Right lobe of liver (tissue), 6 donors: ENCODE results near the gene HOXB3. TPM values are rescaled to one million over a fixed set of nuclear protein-coding genes. Genes with fewer than 3 reads are reported as not detected.

Experiments
- ATAC-seq, 4 donors: fragments of 200-7000 bp; cut with Tn5 transposase; one replicate each; pipeline ENCODE4 v1.9.1; 2020; ENCODE audit warnings: mild to moderate bottlenecking in 4 of 4, moderate library complexity in 4 of 4
- DNase-seq, 3 donors: peaks; one replicate each; pipeline ENCODE4 v3.0.0-alpha.2; 2020
- H3K27ac ChIP-seq, 3 donors: fragments of 200-600 bp; one replicate each; pipeline ENCODE4 v1.8.0; 2022
- H3K27me3 ChIP-seq, 2 donors: fragments of 200-600 bp; one replicate each; pipeline ENCODE4 v1.8.0; 2022
- H3K36me3 ChIP-seq, 4 donors: fragments of 200-600 bp; sonication (generic) in 1 of 4; one replicate each; pipeline versions ENCODE4 v1.5.1 to v1.8.0; 2017 to 2022; ENCODE audit warnings: control low read depth in 1 of 4
- H3K4me1 ChIP-seq, 4 donors: fragments of 200-600 bp; sonication (generic) in 1 of 4; one replicate each; pipeline versions ENCODE4 v1.5.1 to v1.8.0; 2017 to 2022; ENCODE audit warnings: control low read depth in 1 of 4
- H3K4me3 ChIP-seq, 3 donors: fragments of 200-600 bp; one replicate each; pipeline ENCODE4 v1.8.0; 2022
- H3K9me3 ChIP-seq, 4 donors: fragments of 200-600 bp; sonication (generic) in 1 of 4; one replicate each; pipeline versions ENCODE4 v1.5.1 to v1.8.0; 2017 to 2022; ENCODE audit warnings: control low read depth in 1 of 4
- CTCF ChIP-seq, 4 donors: fragments of 200-600 bp in 3 of 4; fragments of 450-650 bp in 1 of 4; IDR thresholded peaks; one replicate each; pipeline versions ENCODE4 v1.5.1 to v1.8.0; 2016 to 2022; ENCODE audit warnings: antibody characterized with exemption in 4 of 4, mild to moderate bottlenecking in 2 of 4
- POLR2A ChIP-seq: fragments of 450-650 bp; IDR thresholded peaks from one replicate; pipeline ENCODE4 v1.6.1; 2017; ENCODE audit warnings: antibody characterized with exemption, mild to moderate bottlenecking
- WGBS: methylation state at CpG from one replicate; pipeline ENCODE4 v1.1.6; 2018; ENCODE audit warnings: low coverage, low lambda C conversion rate; ENCODE audit not compliant: insufficient coverage; ENCODE audit errors: missing lambda C conversion rate; 5-methylcytosine and 5-hydroxymethylcytosine counted together
- intact Hi-C, 2 donors: fragments of 100-400 bp; cut with DNase I; formaldehyde crosslinking; loops; one replicate each; pipeline versions ENCODE4 v1.11.2 to v1.14.1; 2022
- total RNA-seq, 6 experiments: library from RNA; depleted of rRNA in 2 of 6; stranded (reverse); fragments of >200 nt in 2 of 6; fragmentation: NEBNext Ultra II Directional in 3 of 6; extraction: Animal tissue kit (Norgen Biotek cat#: 25700) in 3 of 6; gene quantifications; one replicate each; pipeline versions ENCODE4 v1.1.0 to v1.2.4, GENCODE V29; 2016 to 2023
- donor health status: DM: no; HTN: yes; CAD: no.
- donor health status: DM: no; HTN: no; CAD: no.
- donor health status: DM: no; HTN: no; CAD: no.
- donor health status: DM: no; HTN: yes; CAD: no.
- donor health status: DM: no; HTN: yes; CAD: no.

The HOXB3 gene
- total RNA-seq, 6 experiments from 2014 or later = 0.99 to 3.2 (median 2.6) TPM

DNA sequence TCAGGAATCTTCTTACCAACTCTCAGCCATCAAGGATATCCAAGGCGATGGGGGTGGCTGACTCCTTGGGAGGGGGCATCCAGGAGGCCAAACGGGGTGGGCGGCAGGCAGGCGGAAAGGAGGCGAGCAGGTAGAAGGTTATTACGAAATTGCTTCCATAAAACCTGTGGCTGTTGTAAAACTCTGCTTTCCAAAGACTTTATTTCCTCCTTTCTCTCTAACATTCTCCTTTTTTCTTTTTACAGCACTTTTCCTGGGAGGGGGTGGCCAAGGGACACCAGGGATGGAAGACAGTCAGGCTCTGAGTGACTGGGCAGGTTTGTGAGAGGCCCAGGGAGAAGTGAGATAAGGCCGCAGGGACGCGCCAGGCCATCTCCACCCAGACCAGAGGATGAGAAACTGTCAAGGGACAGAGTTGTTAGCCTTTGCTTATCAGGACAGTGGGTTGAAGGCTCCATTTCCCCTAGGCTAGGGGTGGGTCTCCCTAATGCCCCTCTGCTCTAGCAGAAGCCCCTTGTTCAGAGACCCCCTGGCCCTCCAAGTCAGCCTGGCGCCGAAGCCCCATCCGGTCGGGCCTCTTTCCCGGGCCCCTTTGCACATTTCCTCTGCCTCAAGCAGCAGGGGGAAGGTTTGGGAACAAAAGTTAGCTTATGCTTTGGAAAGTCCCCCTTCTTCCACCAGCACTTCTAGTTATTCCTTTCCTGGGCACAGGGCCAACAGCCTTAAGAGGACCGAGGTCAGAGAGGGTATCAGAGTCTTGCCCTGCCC, 41.1 kb upstream of the HOXB3 start:
- TF ChIP-seq POLR2A = no peak
- no peak for TF ChIP-seq CTCF (IDR thresholded peaks at IDR 0.05)
- Histone ChIP-seq H3K36me3 (no peaks in the 10 kb centered on the region), H3K4me3 (no peak overlapping the region), H3K27ac (no peak overlapping the region), H3K4me1 (peaks cover 0 to 4% (median under 1%) of the 10 kb centered on the region in 4 donors), H3K9me3 (no peaks in the 10 kb centered on the region), H3K27me3 (peaks cover 22 to 81% of the 10 kb centered on the region in 2 donors)
- ATAC-seq (no peak), DNase-seq (no peak)
- intact Hi-C loops = no loop called here
- 7% methylated on average over 10 of the region's 15 CpGs for WGBS

GRCh38 chr17:48630009-48630924, 40.2 kb upstream of the HOXB3 start:
- peaks cover 23 to 82% of the 10 kb centered on the region in 2 donors for H3K27me3 ChIP-seq
- 21% methylated on average over 15 of the region's 15 CpGs for WGBS
- ATAC-seq (no peak), DNase-seq (no peak)
- no peak overlapping the region for H3K27ac ChIP-seq
- intact Hi-C loops = no loop called here
- peaks cover 0 to 13% (median 2%) of the 10 kb centered on the region in 4 donors for H3K4me1 ChIP-seq
- TF ChIP-seq CTCF (IDR thresholded peaks at IDR 0.05) = no peak
- no peak for TF ChIP-seq POLR2A
- no peaks in the 10 kb centered on the region for H3K36me3 ChIP-seq
- no peak overlapping the region for H3K4me3 ChIP-seq
- H3K9me3 ChIP-seq = no peaks in the 10 kb centered on the region

- TF ChIP-seq POLR2A = no peak
- TF ChIP-seq CTCF (IDR thresholded peaks at IDR 0.05) = no peak
- ATAC-seq (no peak), DNase-seq (no peak)
- H3K4me3 ChIP-seq = no peak overlapping the region
- H3K4me1 ChIP-seq = peaks cover 0 to 17% (median 2%) of the 10 kb centered on the region in 4 donors
- no peaks in the 10 kb centered on the region for H3K9me3 ChIP-seq
- intact Hi-C loops = no loop called here
- no peaks in the 10 kb centered on the region for H3K36me3 ChIP-seq
- peaks cover 32 to 83% of the 10 kb centered on the region in 2 donors for H3K27me3 ChIP-seq
- 27% methylated on average over 5 of the region's 5 CpGs for WGBS
- no peak overlapping the region for H3K27ac ChIP-seq
Observed at GRCh38 chr17:48629411-48629759, 39.3 kb upstream of the HOXB3 start.

GRCh38 chr17:48628649-48629410, 38.8 kb upstream of the HOXB3 start:
- H3K4me1 ChIP-seq = peaks cover 0 to 17% (median 2%) of the 10 kb centered on the region in 4 donors
- no peak overlapping the region for H3K4me3 ChIP-seq
- no peak overlapping the region for H3K27ac ChIP-seq

More at GRCh38 chr17:48628649-48629410, 38.8 kb upstream of the HOXB3 start:
- Histone ChIP-seq H3K36me3 (no peaks in the 10 kb centered on the region), H3K27me3 (peaks cover 35 to 81% of the 10 kb centered on the region in 2 donors), H3K9me3 (no peaks in the 10 kb centered on the region)
- TF ChIP-seq CTCF (IDR thresholded peaks at IDR 0.05) = no peak
- TF ChIP-seq POLR2A = no peak
- 17% methylated on average over 4 of the region's 5 CpGs for WGBS
- DNase-seq (no peak), ATAC-seq (peak in 1 of 4 donors; percentile 31)
- intact Hi-C loops = no loop called here
